GM19099 (cell line): ENCODE measurements around the gene FAM20B.

Source experiments
- POLR2A ChIP-seq: IDR thresholded peaks from 3 replicates; pipeline ENCODE4 v1.6.1; 2011; ENCODE audit warnings: low read depth; ENCODE audit not compliant: insufficient read length; ENCODE audit errors: extremely low read depth

Gene FAM20B

GRCh38 chr1:179101566-179101965, 75.9 kb downstream of the FAM20B start:
- TF ChIP-seq POLR2A: no peak

GRCh38 chr1:179103999-179104398, 78.3 kb downstream of the FAM20B start:
- TF ChIP-seq POLR2A: no peak

GRCh38 chr1:179104611-179105250, 79.0 kb downstream of the FAM20B start:
- TF ChIP-seq POLR2A: no peak

GRCh38 chr1:179105393-179105792, 79.7 kb downstream of the FAM20B start:
- TF ChIP-seq POLR2A: no peak

- TF ChIP-seq POLR2A: no peak
These were observed 82.3 kb downstream of the FAM20B start for GRCh38 chr1:179107706-179108629.

- no peak for TF ChIP-seq POLR2A
These were observed 83.0 kb downstream of the FAM20B start for GRCh38 chr1:179108644-179109043.

- no peak for TF ChIP-seq POLR2A
These were observed 89.5 kb downstream of the FAM20B start for GRCh38 chr1:179115181-179115580.

- TF ChIP-seq POLR2A: no peak
These were observed 93.8 kb downstream of the FAM20B start for GRCh38 chr1:179119513-179119912.

GRCh38 chr1:179120736-179121135, 95.0 kb downstream of the FAM20B start:
- TF ChIP-seq POLR2A: no peak

GRCh38 chr1:179121159-179121938, 95.7 kb downstream of the FAM20B start:
- no peak for TF ChIP-seq POLR2A

- TF ChIP-seq POLR2A: no peak
These were observed 99.2 kb downstream of the FAM20B start for GRCh38 chr1:179124873-179125272.
